T-helper 22 cell (primary cell): ENCODE measurements around the gene ACOT13.
"Not testable (repeated sequence)": the region's sequence is repeated elsewhere in the genome, so short reads cannot be mapped to it uniquely, and the experiment has no call there.

Experiments
- DNase-seq: peaks from one replicate; pipeline ENCODE4 v3.0.0-alpha.2; 2020; ENCODE audit warnings: low read depth

The ACOT13 gene

DNA sequence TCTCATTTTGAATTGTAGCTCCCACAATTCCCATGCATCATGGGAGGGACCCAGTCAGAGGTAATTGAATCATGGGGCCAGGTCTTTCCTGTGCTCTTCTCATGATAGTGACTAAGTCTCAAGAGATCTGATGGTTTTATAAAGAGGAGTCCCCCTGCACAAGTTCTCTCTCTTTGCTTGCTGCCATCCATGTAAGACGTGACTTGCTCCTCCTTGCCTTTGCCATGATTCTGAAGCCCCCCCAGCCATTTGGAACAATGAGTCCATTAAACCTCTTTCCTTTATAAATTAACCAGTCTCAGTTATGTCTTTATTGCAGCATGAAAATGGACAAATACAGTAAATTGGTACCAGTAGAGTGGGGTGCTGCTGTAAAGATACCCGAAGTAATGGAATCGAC is 63.8 kb downstream of the ACOT13 start:
- not testable (repeated sequence) for DNase-seq

DNA sequence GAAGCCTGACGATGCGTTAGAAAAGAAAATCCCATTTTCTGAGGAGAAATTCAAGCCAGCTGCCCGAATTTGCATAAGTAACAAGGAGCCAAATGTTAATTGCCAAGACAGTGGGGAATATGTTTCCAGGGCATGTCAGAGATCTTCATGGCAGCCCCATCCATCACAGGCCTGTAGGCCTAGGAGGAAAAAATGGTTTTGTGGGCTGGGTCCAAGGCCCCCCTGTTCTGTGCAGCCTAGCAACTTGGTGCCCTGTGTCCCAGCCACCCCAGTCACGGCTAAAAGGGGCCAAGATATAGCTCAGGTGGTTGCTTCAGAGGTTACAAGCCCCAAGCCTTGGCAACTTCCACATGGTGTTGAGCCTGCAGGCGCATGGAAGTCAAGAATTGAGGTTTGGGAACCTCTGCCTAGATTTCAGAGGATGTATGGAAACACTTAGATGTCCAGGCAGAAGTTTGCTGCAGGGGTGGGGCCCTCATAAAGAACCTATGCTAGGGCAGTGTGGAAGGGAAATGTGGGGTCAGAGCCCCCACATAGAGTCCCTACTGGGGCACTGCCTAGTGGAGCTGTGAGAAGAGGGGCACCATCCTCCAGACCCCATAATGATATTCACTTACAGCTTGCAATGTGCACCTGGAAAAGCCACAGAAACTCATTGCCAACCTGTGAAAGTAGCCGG is 64.7 kb downstream of the ACOT13 start:
- DNase-seq = not testable (repeated sequence)

DNA sequence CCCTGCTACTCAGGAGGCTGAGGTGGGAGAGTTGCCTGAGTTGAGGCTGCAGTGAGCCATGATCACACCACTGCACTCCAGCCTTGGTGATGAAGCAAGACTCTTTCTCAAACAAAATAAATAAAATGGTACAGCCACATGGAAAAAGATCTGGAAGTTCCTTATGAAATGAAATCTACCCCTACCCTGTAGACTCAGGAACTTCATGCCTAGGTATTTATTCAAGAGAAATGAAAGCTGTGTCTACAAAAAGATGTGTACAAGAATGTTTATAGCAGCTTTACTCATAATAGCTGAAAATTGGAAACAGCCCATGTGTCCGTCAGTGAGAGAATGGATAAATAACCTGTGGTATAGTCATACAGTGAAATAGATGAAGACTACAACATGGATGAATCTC is 67.3 kb downstream of the ACOT13 start:
- DNase-seq = no peak

DNA sequence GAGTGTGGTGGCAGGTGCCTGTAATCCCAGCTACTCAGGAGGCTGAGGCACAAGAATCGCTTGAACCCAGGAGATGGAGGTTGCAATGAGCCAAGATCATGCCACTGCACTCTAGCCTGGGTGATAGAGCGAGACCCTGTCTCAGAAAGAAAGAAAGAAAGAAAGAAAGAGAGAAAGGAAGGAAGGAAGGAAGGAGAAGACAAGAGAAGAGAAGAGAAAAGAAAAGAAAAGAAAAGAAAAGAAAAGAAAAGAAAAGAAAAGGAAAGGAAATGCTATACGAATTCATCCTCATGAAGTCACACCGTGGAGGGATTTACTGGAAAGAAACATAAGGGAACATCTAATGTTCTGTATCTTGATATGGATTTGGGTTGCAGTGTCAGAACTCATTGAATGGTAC is 67.8 kb downstream of the ACOT13 start:
- DNase-seq = not testable (repeated sequence)

DNA sequence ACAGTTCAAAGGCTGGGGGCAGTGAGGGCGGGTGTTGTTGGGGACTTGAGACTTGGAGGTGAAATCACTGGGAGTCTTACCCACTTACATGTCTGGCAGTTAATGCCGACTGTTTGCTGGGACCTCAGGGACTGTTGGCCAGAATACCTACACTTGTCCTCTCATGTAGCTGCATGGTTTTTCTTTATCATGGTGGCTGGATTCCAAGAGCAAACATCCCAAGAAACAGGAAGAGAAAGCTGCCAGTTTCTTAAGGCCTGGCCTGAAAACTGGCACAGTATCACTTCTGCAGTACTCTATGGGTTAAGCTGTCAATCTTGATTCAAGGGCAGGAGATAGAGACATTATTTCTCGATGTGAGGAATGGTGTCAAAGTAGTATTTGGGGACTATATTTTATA is 71.9 kb downstream of the ACOT13 start:
- DNase-seq = no peak

DNA sequence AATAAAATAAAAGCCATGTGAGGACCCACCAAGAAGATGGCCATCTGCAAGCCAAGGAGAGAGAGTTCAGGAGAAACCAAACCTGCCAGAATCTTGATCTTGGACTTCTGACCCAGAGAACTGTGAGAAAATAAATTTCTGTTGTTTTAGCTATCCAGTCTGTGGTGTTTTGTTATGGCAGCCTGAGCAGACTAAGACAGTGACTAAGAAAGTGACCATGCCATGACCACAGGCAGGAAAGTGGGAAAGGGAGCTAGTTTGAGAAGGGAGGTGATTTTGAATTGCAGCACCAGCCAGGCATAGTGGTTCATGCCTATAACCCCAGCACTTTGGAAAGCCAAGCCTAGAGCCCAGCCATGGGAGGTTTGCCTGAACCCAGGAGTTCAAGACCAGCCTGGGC is 74.0 kb downstream of the ACOT13 start:
- DNase-seq = no peak

DNA sequence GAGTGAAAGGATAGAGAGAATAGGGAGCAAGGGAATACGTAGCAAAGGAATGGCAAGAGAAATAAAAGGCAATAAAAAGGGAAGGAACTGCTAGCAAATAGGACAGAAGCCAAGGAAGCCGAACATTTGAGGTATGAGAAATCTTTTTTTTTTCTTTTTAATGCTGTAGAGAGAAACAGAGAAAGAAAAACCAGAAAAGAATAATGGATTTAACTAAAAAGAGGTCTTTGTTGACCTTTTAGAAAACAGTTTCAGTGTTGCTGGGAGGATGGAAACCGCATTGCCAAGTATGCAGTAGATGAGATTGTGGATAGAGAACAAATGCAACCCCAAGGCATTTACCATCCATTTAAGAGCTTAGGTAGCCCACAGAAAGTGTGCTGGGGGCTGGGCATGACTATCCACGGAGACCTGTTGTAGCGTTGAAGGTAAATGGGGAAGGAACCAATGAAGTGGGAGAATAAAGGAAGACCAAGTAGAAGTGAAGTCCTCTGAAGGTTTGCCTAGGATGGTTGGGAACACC is 75.4 kb downstream of the ACOT13 start:
- no peak for DNase-seq

DNA sequence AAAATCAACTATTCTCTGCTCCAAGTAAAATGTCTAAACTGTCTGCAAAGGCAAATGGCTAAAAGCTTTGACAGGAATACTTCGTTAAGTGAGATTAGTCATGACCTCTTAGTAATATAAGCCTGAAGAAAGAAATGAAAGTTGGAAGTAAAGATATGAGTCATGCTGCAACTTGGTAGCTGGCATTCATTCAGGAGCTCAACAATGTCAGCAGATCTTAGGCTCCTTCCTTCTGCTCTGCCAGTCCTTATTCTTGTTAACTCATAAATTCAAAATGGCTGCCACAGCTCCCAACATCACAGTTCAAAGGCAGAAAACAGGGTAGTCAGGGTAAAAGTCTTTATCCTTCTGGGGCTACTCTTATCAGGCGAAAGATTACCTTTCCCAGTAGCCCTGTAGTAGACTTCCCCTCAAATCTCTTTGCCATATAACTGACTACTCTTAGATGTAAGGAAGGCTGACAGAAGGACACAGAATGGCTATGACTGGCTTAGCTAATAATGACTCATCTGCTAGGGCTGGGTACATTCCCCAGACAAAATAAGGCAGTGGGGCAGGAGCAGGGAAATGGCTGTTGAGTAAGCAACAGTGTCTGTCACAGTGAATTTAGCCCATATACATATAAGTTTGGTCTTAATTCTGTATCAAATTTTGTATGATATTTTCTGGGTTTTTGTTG is 76.5 kb downstream of the ACOT13 start:
- no peak for DNase-seq

DNA sequence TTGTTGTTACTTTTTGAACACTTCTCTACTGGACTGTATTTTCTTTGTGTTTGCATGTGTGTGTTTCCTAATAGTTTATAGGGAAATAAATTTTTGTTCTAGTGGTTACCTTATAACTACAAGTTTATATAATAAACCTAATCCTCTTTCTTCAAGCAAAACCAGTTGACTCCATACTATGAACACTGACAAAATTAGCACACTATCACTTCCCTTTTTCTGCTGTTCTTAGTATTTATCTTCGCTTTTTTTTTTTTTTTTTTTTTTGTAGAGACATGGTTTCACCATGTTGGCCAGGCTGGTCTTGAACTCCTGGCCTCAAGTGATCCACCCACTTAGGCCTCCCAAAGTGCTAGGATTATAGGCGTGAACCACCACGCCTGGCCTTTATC is 77.1 kb downstream of the ACOT13 start:
- DNase-seq = no peak

DNA sequence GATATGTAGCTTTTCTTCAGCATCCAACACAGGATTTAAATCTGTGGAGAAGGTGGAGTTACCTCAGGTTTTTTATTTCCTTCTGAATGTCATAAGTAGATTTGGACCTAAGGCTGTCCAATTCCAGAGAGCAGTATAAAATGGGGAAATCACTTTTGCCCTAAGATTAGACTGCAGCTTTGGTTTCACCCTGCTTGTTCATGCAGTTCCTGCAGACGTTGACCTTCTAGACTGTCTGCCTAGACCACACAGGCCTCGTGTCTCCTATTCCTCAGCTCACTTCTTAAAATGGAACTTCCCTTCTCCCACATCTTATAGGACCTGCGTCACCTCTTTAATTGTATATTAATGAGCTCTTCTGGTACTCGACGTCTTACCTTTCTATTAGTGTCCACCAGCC is 78.0 kb downstream of the ACOT13 start:
- DNase-seq = no peak

DNA sequence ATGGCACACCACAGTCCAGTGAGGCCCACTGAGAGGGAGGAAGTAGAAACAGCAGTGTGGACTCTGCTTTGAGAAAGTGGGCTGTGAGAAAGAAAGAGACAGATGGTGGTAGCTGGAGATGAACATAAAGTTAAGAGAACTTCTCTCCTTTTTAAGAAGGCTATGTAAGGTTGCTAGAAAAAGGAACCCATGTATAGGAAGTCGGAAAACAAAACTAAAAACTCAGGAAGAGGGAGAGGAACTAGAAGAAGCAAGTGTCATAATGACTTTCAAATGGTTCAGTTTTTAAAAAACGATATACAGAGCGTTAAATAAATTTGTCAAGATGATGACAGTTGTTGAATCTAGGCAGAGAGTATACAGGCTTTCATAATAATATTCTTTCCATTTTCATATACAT is 82.4 kb downstream of the ACOT13 start:
- DNase-seq = no peak

DNA sequence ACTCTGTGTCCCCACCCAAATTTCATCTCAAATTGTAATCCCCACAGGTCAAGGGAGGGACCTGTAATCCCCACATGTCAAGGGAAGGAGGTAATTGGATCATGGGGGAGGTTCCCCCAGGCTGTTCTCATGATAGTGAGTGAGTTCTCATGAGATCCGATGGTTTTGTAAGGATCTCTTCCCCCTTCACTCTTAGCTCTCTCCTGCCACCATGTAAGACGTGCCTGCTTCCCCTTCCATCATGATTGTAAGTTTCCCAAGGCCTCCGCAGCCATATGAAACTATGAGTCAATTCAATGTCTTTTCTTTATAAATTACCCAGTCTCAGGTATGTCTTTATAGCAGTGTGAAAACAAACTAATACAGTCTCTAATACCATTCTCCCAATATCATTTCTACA is 84.0 kb downstream of the ACOT13 start:
- not testable (repeated sequence) for DNase-seq

DNA sequence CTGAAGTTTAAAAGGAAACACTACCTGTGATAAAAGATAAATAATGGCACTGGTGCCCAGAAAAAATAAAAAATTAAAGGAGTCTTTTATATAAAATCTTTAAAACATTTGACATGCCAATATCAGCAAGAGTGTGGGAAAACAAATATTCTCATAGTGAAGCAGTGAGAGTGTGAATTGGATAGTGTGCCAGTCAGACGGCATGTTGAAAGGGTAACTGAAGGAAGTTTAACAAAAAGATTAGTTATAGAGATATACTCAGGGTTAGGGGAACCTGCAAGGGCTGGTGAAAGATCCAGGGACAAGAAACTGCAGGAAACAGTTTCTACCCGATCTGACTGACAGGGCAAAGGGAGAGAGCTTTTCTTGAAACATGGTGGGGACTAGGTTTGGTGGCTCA is 85.6 kb downstream of the ACOT13 start:
- no peak for DNase-seq

DNA sequence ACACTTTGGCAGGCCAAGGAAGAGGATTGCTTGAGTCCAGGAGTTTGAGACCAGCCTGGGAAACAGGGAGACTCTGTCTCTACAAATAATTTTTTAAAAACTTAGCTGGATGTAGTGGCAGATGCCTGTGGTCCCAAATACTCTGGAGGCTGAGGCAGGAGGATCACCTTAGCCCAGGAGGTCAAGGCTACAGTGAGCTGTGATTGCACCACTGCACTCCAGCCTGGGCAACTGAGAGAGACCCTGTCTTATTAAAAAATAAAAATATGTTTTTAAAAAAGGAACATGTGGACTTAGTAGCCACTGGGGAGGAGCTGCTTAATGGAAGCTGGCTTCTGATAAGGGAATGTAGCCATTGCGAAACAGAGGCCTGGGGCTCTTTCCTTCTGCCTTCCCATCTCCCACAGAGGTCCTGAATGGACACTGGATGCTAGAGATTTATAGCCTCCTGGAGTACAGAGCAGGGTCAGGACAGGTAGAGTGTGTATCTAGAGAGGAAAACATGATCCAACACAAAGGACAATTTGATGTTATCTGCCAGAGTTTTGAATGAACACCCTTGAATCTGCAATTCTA is 86.1 kb downstream of the ACOT13 start:
- DNase-seq = no peak

DNA sequence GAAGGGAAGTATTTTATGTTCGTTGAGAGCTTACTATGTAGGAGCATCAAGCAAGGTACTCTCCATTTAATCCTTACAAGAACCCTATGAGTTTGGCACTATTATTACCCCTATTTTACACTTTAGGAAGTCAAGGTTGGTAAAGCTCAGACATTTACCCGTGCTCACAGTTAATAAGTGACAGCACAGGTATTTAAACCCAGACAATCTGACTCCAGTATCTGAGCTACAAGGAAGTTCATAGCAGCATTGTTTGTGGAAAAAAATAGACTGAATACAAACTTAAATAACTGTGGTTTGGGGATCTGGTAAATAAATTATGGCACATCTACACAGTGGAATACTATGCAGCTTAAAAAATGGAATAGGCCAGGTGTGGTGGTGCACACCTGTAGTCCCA is 86.7 kb downstream of the ACOT13 start:
- DNase-seq = no peak

DNA sequence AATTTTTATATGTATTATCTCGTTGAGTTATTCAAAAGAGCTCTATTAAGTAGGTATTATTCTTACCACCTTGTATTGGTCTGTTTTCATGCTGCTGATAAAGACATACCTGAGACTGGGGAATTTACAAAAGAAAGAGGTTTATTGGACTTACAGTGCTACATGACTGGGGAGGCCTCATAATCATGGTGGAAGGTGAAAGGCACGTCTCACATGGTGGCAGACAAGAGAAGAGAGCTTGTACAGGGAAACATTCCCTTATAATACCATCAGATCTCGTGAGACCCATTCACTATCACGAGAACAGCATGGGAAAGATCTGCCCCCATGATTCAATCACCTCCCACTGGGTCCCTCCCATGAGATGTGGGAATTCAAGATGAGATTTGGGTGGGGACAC is 87.5 kb downstream of the ACOT13 start:
- DNase-seq = not testable (repeated sequence)
